Epithelial cell of proximal tubule (primary cell): ENCODE results near the gene SMAD3. TPM values are rescaled to one million over a fixed set of nuclear protein-coding genes. Genes with fewer than 3 reads are reported as not detected.

ENCODE experiments used
- DNase-seq: peaks from one replicate; pipeline ENCODE4 v3.0.0-alpha.2; 2011; ENCODE audit warnings: low read depth
- H3K4me3 ChIP-seq: 2 replicates; pipeline ENCODE4 v1.5.1; 2011; ENCODE audit warnings: low read depth, mild to moderate bottlenecking, low read length
- CTCF ChIP-seq: conservative IDR thresholded peaks from 2 replicates; pipeline ENCODE4 v1.5.1; 2012; ENCODE audit warnings: low read depth, mild to moderate bottlenecking, low read length
- total RNA-seq: library from RNA; depleted of rRNA; stranded (reverse); fragments of >200 nt; gene quantifications from 2 replicates; pipeline ENCODE4 v1.2.3, GENCODE V29; 2015

Gene SMAD3
- total RNA-seq, 1 donor from 2014 or later = 97.4 TPM

GRCh38 chr15:67098768-67099282, 33.4 kb downstream of the SMAD3 start:
- peak overlapping the region; percentile 12 for H3K4me3 ChIP-seq
- DNase-seq = no peak
- TF ChIP-seq CTCF = no peak

- no peak for TF ChIP-seq CTCF
- DNase-seq = no peak
Measured at GRCh38 chr15:67100124-67100791, 34.9 kb downstream of the SMAD3 start.

GRCh38 chr15:67100801-67101581, 35.6 kb downstream of the SMAD3 start:
- DNase-seq = no peak
- H3K4me3 ChIP-seq = no peak overlapping the region
- no peak for TF ChIP-seq CTCF

More at GRCh38 chr15:67100124-67100791, 34.9 kb downstream of the SMAD3 start:
- no peak overlapping the region for H3K4me3 ChIP-seq

- no peak overlapping the region for H3K4me3 ChIP-seq
- no peak for DNase-seq
- TF ChIP-seq CTCF = no peak
Measured at GRCh38 chr15:67101911-67102598, 36.7 kb downstream of the SMAD3 start.

GRCh38 chr15:67102599-67102929, 37.2 kb downstream of the SMAD3 start:
- no peak overlapping the region for H3K4me3 ChIP-seq
- no peak for DNase-seq
- TF ChIP-seq CTCF = no peak

- DNase-seq = no peak
- H3K4me3 ChIP-seq = no peak overlapping the region
- no peak for TF ChIP-seq CTCF
Measured at GRCh38 chr15:67103021-67103420, 37.6 kb downstream of the SMAD3 start.
